ENCODE measurements around the gene SLF1. TPM values are rescaled to one million over a fixed set of nuclear protein-coding genes. Genes with fewer than 3 reads are reported as not detected.

Gene SLF1
- polyA plus RNA-seq, 1 experiment: 1.3 TPM

GRCh38 chr5:94715768-94716167 lies 97.3 kb downstream of the SLF1 start:
- H3K4me3 ChIP-seq (ENCODE audit: low read depth, low read length): no peak overlapping the region
- TF ChIP-seq CTCF (IDR thresholded peaks at IDR 0.05; ENCODE audit: insufficient read depth, low read depth, low read length): no peak
- ChIA-PET POLR2A (no interaction called here), CTCF (interaction anchor here (0.9 to 1.7 kb wide), 2 partner anchors 9 to 22 kb away, joined by 4 to 6 read pairs; no protein-coding TSS in a partner anchor)
- H3K27me3 ChIP-seq (ENCODE audit: control insufficient read depth, insufficient read depth, low read length): no peaks in the 10 kb centered on the region
- DNase-seq (ENCODE audit: low read depth): no peak
- no peaks in the 10 kb centered on the region for H3K36me3 ChIP-seq (ENCODE audit: control insufficient read depth, insufficient read depth, low read length)

GRCh38 chr5:94725142-94725541 lies 106.7 kb downstream of the SLF1 start:
- CTCF ChIA-PET: interaction anchor here (1.0 to 2.8 kb wide), 2 partner anchors 9 to 13 kb away, joined by 4 to 17 read pairs; no protein-coding TSS in a partner anchor
- H3K27me3 ChIP-seq (ENCODE audit: control insufficient read depth, insufficient read depth, low read length): no peaks in the 10 kb centered on the region
- POLR2A ChIA-PET: no interaction called here
- no peaks in the 10 kb centered on the region for H3K36me3 ChIP-seq (ENCODE audit: control insufficient read depth, insufficient read depth, low read length)
- H3K4me3 ChIP-seq (ENCODE audit: low read depth, low read length): no peak overlapping the region
- DNase-seq (ENCODE audit: low read depth): no peak
- TF ChIP-seq CTCF (IDR thresholded peaks at IDR 0.05; ENCODE audit: insufficient read depth, low read depth, low read length): no peak

GRCh38 chr5:94731471-94731870 lies 113.0 kb downstream of the SLF1 start:
- Histone ChIP-seq H3K36me3 (ENCODE audit: control insufficient read depth, insufficient read depth, low read length) (no peaks in the 10 kb centered on the region), H3K27me3 (ENCODE audit: control insufficient read depth, insufficient read depth, low read length) (no peaks in the 10 kb centered on the region), H3K4me3 (ENCODE audit: low read depth, low read length) (no peak overlapping the region)
- DNase-seq (ENCODE audit: low read depth): no peak
- POLR2A ChIA-PET: no interaction called here
- CTCF ChIA-PET: no interaction called here
- TF ChIP-seq CTCF (IDR thresholded peaks at IDR 0.05; ENCODE audit: insufficient read depth, low read depth, low read length): no peak

GRCh38 chr5:94736498-94736897 lies 118.0 kb downstream of the SLF1 start:
- DNase-seq (ENCODE audit: low read depth): no peak
- CTCF ChIA-PET: interaction anchor here (1.6 to 3.6 kb wide), 5 partner anchors 10 to 217 kb away, joined by 4 to 34 read pairs (median 6); no protein-coding TSS in a partner anchor
- Histone ChIP-seq H3K36me3 (ENCODE audit: control insufficient read depth, insufficient read depth, low read length) (no peaks in the 10 kb centered on the region), H3K27me3 (ENCODE audit: control insufficient read depth, insufficient read depth, low read length) (no peaks in the 10 kb centered on the region), H3K4me3 (ENCODE audit: low read depth, low read length) (no peak overlapping the region)
- POLR2A ChIA-PET: no interaction called here
- no peak for TF ChIP-seq CTCF (IDR thresholded peaks at IDR 0.05; ENCODE audit: insufficient read depth, low read depth, low read length)

- POLR2A ChIA-PET: no interaction called here
- H3K4me3 ChIP-seq (ENCODE audit: low read depth, low read length): no peak overlapping the region
- CTCF ChIA-PET: interaction anchor here (0.6 to 1.7 kb wide), 2 partner anchors 12 to 97 kb away, joined by 4 to 7 read pairs; no protein-coding TSS in a partner anchor
- H3K36me3 ChIP-seq (ENCODE audit: control insufficient read depth, insufficient read depth, low read length): no peaks in the 10 kb centered on the region
- TF ChIP-seq CTCF (IDR thresholded peaks at IDR 0.05; ENCODE audit: insufficient read depth, low read depth, low read length): no peak
- DNase-seq (ENCODE audit: low read depth): no peak
- H3K27me3 ChIP-seq (ENCODE audit: control insufficient read depth, insufficient read depth, low read length): no peaks in the 10 kb centered on the region
Measured at GRCh38 chr5:94740286-94740685, 121.8 kb downstream of the SLF1 start.

Data from BJ (cell line).